Stomach (tissue), 4 donors: ENCODE measurements around the gene PDK1.

Source experiments
- EP300 ChIP-seq: sonication (generic); formaldehyde crosslinking; IDR thresholded peaks from one replicate; pipeline ENCODE4 v1.6.1; 2017; ENCODE audit warnings: antibody characterized with exemption
- POLR2A ChIP-seq, 4 donors: fragments of 450-650 bp; IDR thresholded peaks; one replicate each; pipeline ENCODE4 v1.6.1; 2016; ENCODE audit warnings: antibody characterized with exemption in 4 of 4, control low read depth in 2 of 4, mild to moderate bottlenecking in 1 of 4, moderate library complexity in 1 of 4
- TF ChIP-seq, protein P1 (sequence below), 7 experiments: fragments of 450-650 bp in 4 of 7; fragments of 200-600 bp in 3 of 7; sonication (generic) in 3 of 7; IDR thresholded peaks; one replicate each; pipeline ENCODE4 v1.5.1; 2016 to 2019; ENCODE audit warnings: antibody characterized with exemption in 7 of 7, control low read depth in 2 of 7, mild to moderate bottlenecking in 1 of 7

- TF ChIP-seq EP300: no peak
- TF ChIP-seq POLR2A (IDR thresholded peaks at IDR 0.05): no peak
- TF ChIP-seq, protein P1, sequence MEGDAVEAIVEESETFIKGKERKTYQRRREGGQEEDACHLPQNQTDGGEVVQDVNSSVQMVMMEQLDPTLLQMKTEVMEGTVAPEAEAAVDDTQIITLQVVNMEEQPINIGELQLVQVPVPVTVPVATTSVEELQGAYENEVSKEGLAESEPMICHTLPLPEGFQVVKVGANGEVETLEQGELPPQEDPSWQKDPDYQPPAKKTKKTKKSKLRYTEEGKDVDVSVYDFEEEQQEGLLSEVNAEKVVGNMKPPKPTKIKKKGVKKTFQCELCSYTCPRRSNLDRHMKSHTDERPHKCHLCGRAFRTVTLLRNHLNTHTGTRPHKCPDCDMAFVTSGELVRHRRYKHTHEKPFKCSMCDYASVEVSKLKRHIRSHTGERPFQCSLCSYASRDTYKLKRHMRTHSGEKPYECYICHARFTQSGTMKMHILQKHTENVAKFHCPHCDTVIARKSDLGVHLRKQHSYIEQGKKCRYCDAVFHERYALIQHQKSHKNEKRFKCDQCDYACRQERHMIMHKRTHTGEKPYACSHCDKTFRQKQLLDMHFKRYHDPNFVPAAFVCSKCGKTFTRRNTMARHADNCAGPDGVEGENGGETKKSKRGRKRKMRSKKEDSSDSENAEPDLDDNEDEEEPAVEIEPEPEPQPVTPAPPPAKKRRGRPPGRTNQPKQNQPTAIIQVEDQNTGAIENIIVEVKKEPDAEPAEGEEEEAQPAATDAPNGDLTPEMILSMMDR (IDR thresholded peaks at IDR 0.05): no peak
These were observed 5.5 kb upstream of the PDK1 start for GRCh38 chr2:172550419-172550818.
